Fibroblast of lung (primary cell): Measurements from ENCODE around the gene TOGARAM2. TPM values are rescaled to one million over a fixed set of nuclear protein-coding genes. Genes with fewer than 3 reads are reported as not detected.
"Not testable (repeated sequence)": the region's sequence is repeated elsewhere in the genome, so short reads cannot be mapped to it uniquely, and the experiment has no call there.

ENCODE experiments used
- DNase-seq, 2 donors: peaks; one replicate each; pipeline versions ENCODE4 v3.0.0 to v3.0.0-alpha.2; 2010; ENCODE audit warnings: low read depth in 2 of 2
- H2AFZ ChIP-seq: 2 replicates; pipeline ENCODE4 v1.5.1; 2012; ENCODE audit warnings: low read length, control low read depth, inconsistent platforms
- H3K27ac ChIP-seq: 2 replicates; pipeline ENCODE4 v1.5.1; 2011; ENCODE audit warnings: low read length, control low read depth; ENCODE audit not compliant: insufficient read depth
- H3K27me3 ChIP-seq: 2 replicates; pipeline ENCODE4 v1.5.1; 2011; ENCODE audit warnings: mild to moderate bottlenecking, low read length; ENCODE audit not compliant: control insufficient read depth, insufficient read depth
- H3K36me3 ChIP-seq: 2 replicates; pipeline ENCODE4 v1.5.1; 2011; ENCODE audit warnings: low read length; ENCODE audit not compliant: control insufficient read depth, insufficient read depth
- H3K4me1 ChIP-seq: 2 replicates; pipeline ENCODE4 v1.5.1; 2011; ENCODE audit warnings: low read length; ENCODE audit not compliant: control insufficient read depth, insufficient read depth; ENCODE audit errors: extremely low read depth
- H3K4me2 ChIP-seq: 2 replicates; pipeline ENCODE4 v1.5.1; 2011; ENCODE audit warnings: low read length, control low read depth; ENCODE audit not compliant: insufficient read depth; ENCODE audit errors: extremely low read depth
- H3K4me3 ChIP-seq, 4 experiments: fragments of 200-600 bp in 1 of 4; sonication (generic) in 1 of 4; replicated peaks in 1 of 4; 2 replicates each; pipeline ENCODE4 v1.5.1; 2011 to 2016; ENCODE audit warnings: low read length in 4 of 4, low read depth in 3 of 4, mild to moderate bottlenecking in 3 of 4, control low read depth in 2 of 4, inconsistent platforms in 1 of 4, mixed read lengths in 1 of 4; ENCODE audit not compliant: insufficient read depth in 1 of 4; ENCODE audit errors: control extremely low read depth in 1 of 4
- H3K79me2 ChIP-seq: 2 replicates; pipeline ENCODE4 v1.5.1; 2012; ENCODE audit warnings: mild to moderate bottlenecking, low read length, inconsistent platforms; ENCODE audit not compliant: control insufficient read depth, insufficient read depth
- H3K9ac ChIP-seq: 2 replicates; pipeline ENCODE4 v1.5.1; 2011; ENCODE audit warnings: mild to moderate bottlenecking, low read length, control low read depth; ENCODE audit not compliant: insufficient read depth
- H3K9me3 ChIP-seq: 2 replicates; pipeline ENCODE4 v1.5.1; 2012; ENCODE audit warnings: low read depth, low read length; ENCODE audit not compliant: control insufficient read depth, insufficient read depth
- H4K20me1 ChIP-seq: 2 replicates; pipeline ENCODE4 v1.5.1; 2011; ENCODE audit warnings: low read length; ENCODE audit not compliant: control insufficient read depth, insufficient read depth; ENCODE audit errors: extremely low read depth
- EZH2 ChIP-seq: IDR thresholded peaks from 2 replicates; pipeline ENCODE4 v1.5.1; 2012; ENCODE audit warnings: low read length, control low read depth, mild to moderate bottlenecking; ENCODE audit errors: missing control alignments
- polyA plus RNA-seq, 2 donors: library from polyadenylated mRNA; depleted of rRNA in 1 of 2; stranded (reverse) in 1 of 2; unstranded in 1 of 2; fragments of >200 nt; gene quantifications; 2 replicates each; pipeline ENCODE4 v1.2.1, GENCODE V29; 2011 to 2012; ENCODE audit warnings: missing spikeins in 1 of 2
- total RNA-seq: library from RNA; depleted of rRNA; stranded (reverse); fragments of >200 nt; gene quantifications from 2 replicates; pipeline ENCODE4 v1.2.1, GENCODE V29; 2014
- TF ChIP-seq, protein P1 (sequence below), 2 donors: IDR thresholded peaks in 1 of 2; conservative IDR thresholded peaks in 1 of 2; 1 replicate in 1 of 2; 2 replicates in 1 of 2; pipeline ENCODE4 v1.5.1; 2011 to 2012; ENCODE audit warnings: low read length in 2 of 2, control low read depth in 1 of 2, inconsistent platforms in 1 of 2, low read depth in 1 of 2, mild to moderate bottlenecking in 1 of 2

Gene TOGARAM2
- total and polyA plus RNA-seq, 2 donors (not counting 1 experiment from before 2014, with no cell fraction given) = 0.15 to 0.33 TPM

GRCh38 chr2:28977176-28977875 is 3.8 kb upstream of the TOGARAM2 start:
- Histone ChIP-seq H2AFZ (no peak overlapping the region), H3K27ac (no peak overlapping the region), H3K36me3 (no peaks in the 10 kb centered on the region), H3K27me3 (no peaks in the 10 kb centered on the region), H3K79me2 (no peaks in the 10 kb centered on the region), H3K9ac (no peak overlapping the region), H3K4me3 (no peak overlapping the region), H4K20me1 (no peaks in the 10 kb centered on the region), H3K9me3 (no peaks in the 10 kb centered on the region), H3K4me2 (no peak overlapping the region), H3K4me1 (no peaks in the 10 kb centered on the region)
- DNase-seq = no peak
- no peak for TF ChIP-seq EZH2
- TF ChIP-seq, protein P1, sequence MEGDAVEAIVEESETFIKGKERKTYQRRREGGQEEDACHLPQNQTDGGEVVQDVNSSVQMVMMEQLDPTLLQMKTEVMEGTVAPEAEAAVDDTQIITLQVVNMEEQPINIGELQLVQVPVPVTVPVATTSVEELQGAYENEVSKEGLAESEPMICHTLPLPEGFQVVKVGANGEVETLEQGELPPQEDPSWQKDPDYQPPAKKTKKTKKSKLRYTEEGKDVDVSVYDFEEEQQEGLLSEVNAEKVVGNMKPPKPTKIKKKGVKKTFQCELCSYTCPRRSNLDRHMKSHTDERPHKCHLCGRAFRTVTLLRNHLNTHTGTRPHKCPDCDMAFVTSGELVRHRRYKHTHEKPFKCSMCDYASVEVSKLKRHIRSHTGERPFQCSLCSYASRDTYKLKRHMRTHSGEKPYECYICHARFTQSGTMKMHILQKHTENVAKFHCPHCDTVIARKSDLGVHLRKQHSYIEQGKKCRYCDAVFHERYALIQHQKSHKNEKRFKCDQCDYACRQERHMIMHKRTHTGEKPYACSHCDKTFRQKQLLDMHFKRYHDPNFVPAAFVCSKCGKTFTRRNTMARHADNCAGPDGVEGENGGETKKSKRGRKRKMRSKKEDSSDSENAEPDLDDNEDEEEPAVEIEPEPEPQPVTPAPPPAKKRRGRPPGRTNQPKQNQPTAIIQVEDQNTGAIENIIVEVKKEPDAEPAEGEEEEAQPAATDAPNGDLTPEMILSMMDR (conservative IDR thresholded peaks at IDR 0.05 in 1 of 2, IDR thresholded peaks at IDR 0.05 in 1 of 2; ENCODE audit: low read depth in 1 of 2, low read length in 2 of 2) = no peak

DNA sequence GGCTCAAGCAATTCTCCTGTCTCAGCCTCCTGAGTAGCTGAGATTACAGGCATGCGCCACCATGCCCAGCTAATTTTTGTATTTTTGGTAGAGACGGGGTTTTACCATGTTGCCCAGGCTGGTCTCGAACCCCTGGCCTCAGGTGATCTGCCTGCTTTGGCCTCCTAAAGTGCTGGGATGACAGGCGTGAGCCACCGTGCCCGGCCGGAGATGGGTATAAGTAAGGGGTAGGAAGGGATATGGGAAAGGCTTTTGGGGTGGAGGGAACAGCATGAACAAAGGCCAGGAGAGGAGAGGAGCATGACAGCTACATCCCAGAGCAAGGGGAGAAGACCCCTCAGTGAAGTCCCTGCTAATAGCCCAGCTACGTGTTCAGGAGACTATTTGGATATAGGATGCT is 3.1 kb upstream of the TOGARAM2 start:
- H3K27me3 ChIP-seq, H3K4me3 ChIP-seq, DNase-seq, H2AFZ ChIP-seq, H3K27ac ChIP-seq, H3K9ac ChIP-seq, H3K79me2 ChIP-seq, H4K20me1 ChIP-seq, H3K4me2 ChIP-seq, H3K4me1 ChIP-seq, H3K36me3 ChIP-seq, H3K9me3 ChIP-seq: not testable (repeated sequence)

DNA sequence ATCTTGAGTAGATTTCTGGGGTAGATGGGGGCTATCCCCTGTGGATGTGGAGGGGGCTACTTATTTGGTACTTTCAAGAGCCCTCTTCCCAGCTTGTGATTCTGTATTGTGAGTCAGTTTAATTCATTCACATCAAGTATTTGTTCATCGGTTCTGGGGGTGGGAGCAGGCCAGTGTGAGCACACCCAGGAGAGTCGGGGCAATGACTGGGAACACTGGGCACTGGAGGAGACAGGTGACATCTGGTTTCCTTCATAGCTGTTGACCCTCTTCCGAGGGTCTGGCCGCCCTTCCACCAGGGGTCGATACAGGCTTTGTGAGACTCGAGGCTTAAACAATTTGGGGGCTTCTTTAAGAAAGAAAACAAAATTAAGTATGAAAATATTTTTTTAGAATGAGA is 2.5 kb upstream of the TOGARAM2 start:
- TF ChIP-seq, protein P1 (conservative IDR thresholded peaks at IDR 0.05 in 1 of 2, IDR thresholded peaks at IDR 0.05 in 1 of 2; ENCODE audit: low read depth in 1 of 2, low read length in 2 of 2) = no peak
- no peak for TF ChIP-seq EZH2
- no peaks in the 10 kb centered on the region for H3K79me2 ChIP-seq
- H4K20me1 ChIP-seq = no peaks in the 10 kb centered on the region
- H3K4me3 ChIP-seq = no peak overlapping the region
- H3K9ac ChIP-seq = no peak overlapping the region
- H3K27me3 ChIP-seq = no peaks in the 10 kb centered on the region
- H3K27ac ChIP-seq = no peak overlapping the region
- no peaks in the 10 kb centered on the region for H3K4me1 ChIP-seq
- no peak for DNase-seq
- no peaks in the 10 kb centered on the region for H3K36me3 ChIP-seq
- H2AFZ ChIP-seq = no peak overlapping the region
- H3K4me2 ChIP-seq = no peak overlapping the region
- no peaks in the 10 kb centered on the region for H3K9me3 ChIP-seq
